Glutamatergic neuron (in vitro differentiated cells): ENCODE data around the gene DLG2. TPM values are rescaled to one million over a fixed set of nuclear protein-coding genes. Genes with fewer than 3 reads are reported as not detected.
A peak's percentile ranks its signal among the peaks of the same experiment; 100 is the strongest.

Experiments
- DNase-seq: peaks from one replicate; pipeline ENCODE4 v3.0.0; 2022
- H3K27ac Mint-ChIP-seq: one replicate; pipeline ENCODE4 v1.8.0; 2020; ENCODE audit warnings: mild to moderate bottlenecking, mixed read lengths, inconsistent platforms; ENCODE audit not compliant: unreplicated experiment
- H3K27me3 Mint-ChIP-seq: one replicate; pipeline ENCODE4 v1.8.0; 2020; ENCODE audit warnings: mild to moderate bottlenecking, moderate library complexity, mixed read lengths, inconsistent platforms; ENCODE audit not compliant: unreplicated experiment
- H3K36me3 Mint-ChIP-seq: one replicate; pipeline ENCODE4 v1.8.0; 2020; ENCODE audit warnings: mild to moderate bottlenecking, mixed read lengths, inconsistent platforms; ENCODE audit not compliant: unreplicated experiment
- H3K4me1 Mint-ChIP-seq: one replicate; pipeline ENCODE4 v1.8.0; 2020; ENCODE audit warnings: mild to moderate bottlenecking, low read depth, mixed read lengths, inconsistent platforms; ENCODE audit not compliant: unreplicated experiment
- H3K4me3 Mint-ChIP-seq: one replicate; pipeline ENCODE4 v1.8.0; 2020; ENCODE audit warnings: mild to moderate bottlenecking, mixed read lengths, inconsistent platforms; ENCODE audit not compliant: unreplicated experiment
- H3K9me3 Mint-ChIP-seq: one replicate; pipeline ENCODE4 v1.8.0; 2020; ENCODE audit warnings: mild to moderate bottlenecking, moderate library complexity, mixed read lengths, inconsistent platforms; ENCODE audit not compliant: unreplicated experiment
- total RNA-seq: library from RNA; stranded (reverse); fragmentation: NEBNext Ultra II Directional; extraction: Animal tissue kit (Norgen Biotek cat#: 25700); gene quantifications from one replicate; pipeline ENCODE4 v1.2.1, GENCODE V29; 2021; ENCODE audit not compliant: unreplicated experiment
- TF ChIP-seq, protein P1 (sequence below): fragments of 200-600 bp; sonication (generic); IDR thresholded peaks from one replicate; pipeline ENCODE4 v1.5.0; 2021; ENCODE audit not compliant: partially characterized antibody, unreplicated experiment

The DLG2 gene
- total RNA-seq, 1 donor from 2014 or later = 2.9 TPM

DNA sequence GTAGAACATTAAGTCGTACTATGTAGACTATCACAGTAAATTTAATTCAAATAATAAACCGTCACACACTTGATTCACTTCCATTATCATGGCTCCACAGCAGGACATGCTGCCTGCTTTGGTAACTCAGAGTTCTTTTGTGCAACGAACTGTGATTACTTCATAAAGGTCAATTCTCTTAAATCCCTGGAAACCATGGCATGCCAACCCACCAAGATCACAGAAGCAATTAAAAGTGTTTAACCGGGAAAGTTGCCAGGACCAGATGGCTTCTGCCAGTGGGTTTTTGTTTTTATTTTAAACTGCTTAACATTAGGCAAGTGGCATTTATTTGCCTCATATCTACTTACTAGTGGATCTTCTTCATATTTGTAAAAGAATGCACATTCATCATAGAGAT is 1162.1 kb downstream of the DLG2 start:
- no peaks in the 10 kb centered on the region for H3K9me3 Mint-ChIP-seq

DNA sequence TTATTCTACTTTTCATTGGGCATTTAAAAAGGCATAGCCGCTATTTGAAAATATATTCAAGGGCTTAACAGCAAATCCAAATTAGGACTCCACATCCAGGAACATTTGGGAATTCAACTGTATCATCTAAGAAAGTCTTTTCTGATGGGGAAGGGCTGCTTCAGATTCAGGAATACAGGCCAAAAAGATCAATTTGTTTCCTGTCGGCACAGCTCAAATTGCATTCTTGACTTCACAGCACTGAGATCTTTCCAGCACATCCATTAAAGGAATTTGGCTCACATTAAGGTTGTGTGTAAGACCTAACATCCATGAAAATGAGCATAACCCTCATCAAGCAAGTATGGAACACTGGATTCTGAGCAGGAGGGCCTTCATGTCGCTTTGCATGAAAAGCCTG is 1171.5 kb downstream of the DLG2 start:
- no peaks in the 10 kb centered on the region for H3K9me3 Mint-ChIP-seq
- H3K4me3 Mint-ChIP-seq = no peak overlapping the region
- DNase-seq = no peak
- H3K36me3 Mint-ChIP-seq = no peaks in the 10 kb centered on the region
- H3K27me3 Mint-ChIP-seq = peaks cover 1% of the 10 kb centered on the region
- TF ChIP-seq, protein P1, sequence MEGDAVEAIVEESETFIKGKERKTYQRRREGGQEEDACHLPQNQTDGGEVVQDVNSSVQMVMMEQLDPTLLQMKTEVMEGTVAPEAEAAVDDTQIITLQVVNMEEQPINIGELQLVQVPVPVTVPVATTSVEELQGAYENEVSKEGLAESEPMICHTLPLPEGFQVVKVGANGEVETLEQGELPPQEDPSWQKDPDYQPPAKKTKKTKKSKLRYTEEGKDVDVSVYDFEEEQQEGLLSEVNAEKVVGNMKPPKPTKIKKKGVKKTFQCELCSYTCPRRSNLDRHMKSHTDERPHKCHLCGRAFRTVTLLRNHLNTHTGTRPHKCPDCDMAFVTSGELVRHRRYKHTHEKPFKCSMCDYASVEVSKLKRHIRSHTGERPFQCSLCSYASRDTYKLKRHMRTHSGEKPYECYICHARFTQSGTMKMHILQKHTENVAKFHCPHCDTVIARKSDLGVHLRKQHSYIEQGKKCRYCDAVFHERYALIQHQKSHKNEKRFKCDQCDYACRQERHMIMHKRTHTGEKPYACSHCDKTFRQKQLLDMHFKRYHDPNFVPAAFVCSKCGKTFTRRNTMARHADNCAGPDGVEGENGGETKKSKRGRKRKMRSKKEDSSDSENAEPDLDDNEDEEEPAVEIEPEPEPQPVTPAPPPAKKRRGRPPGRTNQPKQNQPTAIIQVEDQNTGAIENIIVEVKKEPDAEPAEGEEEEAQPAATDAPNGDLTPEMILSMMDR = no peak
- H3K27ac Mint-ChIP-seq = no peak overlapping the region
- H3K4me1 Mint-ChIP-seq = no peaks in the 10 kb centered on the region

More for the DNA sequence above, 1162.1 kb downstream of the DLG2 start:
- Mint-ChIP-seq H3K27ac (no peak overlapping the region), H3K4me3 (no peak overlapping the region), H3K27me3 (peaks cover 1% of the 10 kb centered on the region), H3K4me1 (no peaks in the 10 kb centered on the region), H3K36me3 (no peaks in the 10 kb centered on the region)
- TF ChIP-seq, protein P1 = no peak
- DNase-seq = no peak

DNA sequence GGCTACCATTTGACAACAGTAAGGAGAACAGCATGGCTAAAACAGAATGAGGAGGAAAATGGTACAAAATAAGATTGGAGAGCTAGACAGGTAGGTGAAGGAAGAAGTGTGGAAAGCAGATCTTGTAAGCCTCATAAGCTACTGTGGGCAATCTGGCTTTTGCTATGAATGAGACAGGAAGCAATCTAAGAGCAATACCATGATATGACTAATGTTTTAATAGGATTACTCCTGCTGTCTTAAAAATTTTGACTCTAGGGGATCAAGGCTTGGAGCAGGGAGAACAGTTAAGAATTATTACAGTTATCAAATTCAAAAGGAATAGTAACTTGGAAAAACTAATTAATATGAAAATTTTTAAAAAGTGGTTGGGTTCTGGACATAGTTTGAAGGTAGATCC is 1174.9 kb downstream of the DLG2 start:
- Mint-ChIP-seq H3K27me3 (no peaks in the 10 kb centered on the region), H3K27ac (no peak overlapping the region), H3K36me3 (no peaks in the 10 kb centered on the region), H3K9me3 (no peaks in the 10 kb centered on the region), H3K4me3 (no peak overlapping the region), H3K4me1 (no peaks in the 10 kb centered on the region)
- DNase-seq = no peak
- TF ChIP-seq, protein P1 = no peak

DNA sequence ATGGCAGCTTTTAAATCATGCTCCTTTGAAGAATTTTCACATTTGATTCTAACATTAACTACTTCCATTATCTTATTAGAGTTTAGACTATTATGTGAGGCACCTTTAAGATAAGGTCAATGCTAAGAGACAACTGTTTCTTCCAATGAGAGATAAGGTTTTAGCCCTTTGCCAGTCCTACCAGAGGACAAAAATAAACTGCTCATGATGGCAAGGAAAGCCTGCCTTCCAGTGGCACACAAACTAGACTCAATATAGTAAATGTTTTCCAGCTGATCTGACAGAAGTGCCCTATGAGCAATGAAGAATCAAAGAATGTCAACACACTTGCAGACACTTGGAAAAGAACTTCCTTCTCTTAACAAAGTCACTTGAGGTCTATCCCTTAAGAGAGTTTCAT is 1188.6 kb downstream of the DLG2 start:
- no peak overlapping the region for H3K4me3 Mint-ChIP-seq
- no peak overlapping the region for H3K27ac Mint-ChIP-seq
- no peaks in the 10 kb centered on the region for H3K36me3 Mint-ChIP-seq
- H3K9me3 Mint-ChIP-seq = no peaks in the 10 kb centered on the region
- TF ChIP-seq, protein P1 = no peak
- no peak for DNase-seq
- no peaks in the 10 kb centered on the region for H3K4me1 Mint-ChIP-seq
- no peaks in the 10 kb centered on the region for H3K27me3 Mint-ChIP-seq

DNA sequence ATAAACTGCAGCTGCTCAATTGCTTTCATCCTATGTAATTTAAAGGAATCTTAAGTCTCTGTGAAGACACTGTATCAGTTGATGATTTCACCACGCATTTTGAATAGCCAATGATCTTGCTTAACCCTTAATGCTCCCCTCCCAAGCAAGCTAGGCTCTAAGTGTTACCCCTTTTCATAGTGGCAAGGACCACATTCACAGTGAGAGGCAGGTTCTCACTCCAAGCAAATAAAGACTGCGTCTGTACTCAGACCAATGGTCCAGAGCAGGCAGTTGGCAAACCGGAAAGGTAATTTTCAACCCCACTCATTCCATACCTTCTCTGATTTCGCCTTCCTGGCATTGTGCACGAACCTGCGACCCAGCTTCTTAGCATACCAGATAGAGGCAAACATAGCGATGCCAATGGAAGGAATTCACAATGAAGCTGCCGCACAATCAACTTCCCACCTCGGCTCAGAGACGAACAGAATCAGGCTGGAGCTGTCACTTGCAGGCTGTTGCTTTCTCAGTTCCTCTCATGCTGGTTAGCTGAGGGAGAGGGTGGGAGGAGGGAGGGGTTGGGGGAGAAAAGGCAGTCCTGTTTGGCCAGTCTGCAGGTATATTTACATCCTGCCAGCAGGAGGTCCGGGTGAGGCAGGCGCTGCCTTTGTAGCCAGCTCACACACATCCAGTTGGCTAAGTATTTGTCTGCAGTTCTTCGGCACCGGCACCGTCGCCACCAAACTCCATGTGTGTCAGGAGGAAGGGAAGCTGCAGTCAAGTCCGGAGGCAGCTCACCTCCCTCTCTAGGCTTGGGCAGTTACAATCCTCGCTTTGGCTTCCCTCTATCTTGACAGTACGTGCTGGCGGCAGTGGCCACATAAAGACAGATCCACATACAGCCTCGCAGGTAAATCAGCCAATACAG is 1189.8 kb downstream of the DLG2 start:
- no peaks in the 10 kb centered on the region for H3K36me3 Mint-ChIP-seq
- no peaks in the 10 kb centered on the region for H3K27me3 Mint-ChIP-seq
- H3K4me3 Mint-ChIP-seq = peak overlapping the region; percentile 78
- no peaks in the 10 kb centered on the region for H3K4me1 Mint-ChIP-seq
- no peak overlapping the region for H3K27ac Mint-ChIP-seq
- H3K9me3 Mint-ChIP-seq = no peaks in the 10 kb centered on the region
- peak; percentile 27 for DNase-seq
- TF ChIP-seq, protein P1 = no peak
